SK-N-SH (cell line): Measurements from ENCODE around the gene CNTNAP2. TPM values are rescaled to one million over a fixed set of nuclear protein-coding genes. Genes with fewer than 3 reads are reported as not detected.

Experiments used
- CTCF ChIA-PET: fragments of 300-600, 350-600 bp; formaldehyde crosslinking; extraction: SDS; loops from one replicate; lab custom pipeline; 2021; lab: Yijun Ruan, JAX
- POLR2A ChIA-PET: fragments of 350-600 bp; sonication (Branson Sonifier 250); formaldehyde crosslinking; extraction: SDS; loops from one replicate; lab custom pipeline; 2020; ENCODE audit warnings: antibody characterized with exemption, inconsistent platforms; lab: Yijun Ruan, JAX
- DNase-seq: peaks from one replicate; pipeline ENCODE4 v3.0.0; 2012
- H2AFZ ChIP-seq: fragments of 200-600 bp; sonication (generic); 2 replicates; pipeline ENCODE4 v1.8.1; 2016; ENCODE audit warnings: antibody characterized with exemption, mild to moderate bottlenecking, low read depth
- H3F3A ChIP-seq: fragments of 200-600 bp; sonication (generic); replicated peaks from 2 replicates; pipeline ENCODE3; 2016; ENCODE audit warnings: antibody characterized with exemption, mild to moderate bottlenecking; ENCODE audit not compliant: insufficient read depth
- H3K27ac ChIP-seq, 2 experiments: fragments of 200-500 bp in 1 of 2; fragments of 200-600 bp in 1 of 2; sonication (Bioruptor generic) in 1 of 2; sonication (generic), shearing (Covaris generic) in 1 of 2; 2 replicates each; pipeline versions ENCODE4 v1.5.1 to v1.6.1; 2014 to 2016; ENCODE audit warnings: low read depth in 2 of 2, inconsistent platforms in 1 of 2, low read length in 1 of 2, mild to moderate bottlenecking in 1 of 2, mixed read lengths in 1 of 2
- H3K27me3 ChIP-seq: fragments of 200-600 bp; sonication (generic), shearing (Covaris generic); 2 replicates; pipeline ENCODE4 v1.6.1; 2016; ENCODE audit warnings: mixed run types; ENCODE audit not compliant: insufficient read depth
- H3K36me3 ChIP-seq, 2 experiments: fragments of 200-500 bp in 1 of 2; fragments of 200-600 bp in 1 of 2; sonication (Bioruptor generic) in 1 of 2; sonication (generic) in 1 of 2; replicated peaks in 1 of 2; 2 replicates each; pipeline versions ENCODE3 to v1.5.1; 2014 to 2016; ENCODE audit warnings: low read length in 1 of 2, mild to moderate bottlenecking in 1 of 2; ENCODE audit not compliant: insufficient read depth in 2 of 2, control insufficient read depth in 1 of 2
- H3K4me1 ChIP-seq, 2 experiments: fragments of 200-500 bp in 1 of 2; fragments of 200-600 bp in 1 of 2; sonication (Bioruptor generic) in 1 of 2; sonication (generic), shearing (Covaris generic) in 1 of 2; 2 replicates each; pipeline versions ENCODE4 v1.5.1 to v1.6.1; 2014 to 2016; ENCODE audit warnings: low read depth in 1 of 2, low read length in 1 of 2, mixed run types in 1 of 2; ENCODE audit not compliant: insufficient read depth in 2 of 2, control insufficient read depth in 1 of 2
- H3K4me2 ChIP-seq: fragments of 200-600 bp; sonication (generic), shearing (Covaris generic); 2 replicates; pipeline ENCODE4 v1.6.1; 2017; ENCODE audit warnings: mixed run types
- H3K4me3 ChIP-seq, 2 experiments: fragments of 200-500 bp in 1 of 2; fragments of 200-600 bp in 1 of 2; sonication (Bioruptor generic) in 1 of 2; sonication (generic), shearing (Covaris generic) in 1 of 2; 2 replicates each; pipeline versions ENCODE4 v1.5.1 to v1.8.1; 2014 to 2016; ENCODE audit warnings: low read depth in 2 of 2, inconsistent platforms in 1 of 2, low read length in 1 of 2, mild to moderate bottlenecking in 1 of 2, mixed read lengths in 1 of 2, moderate library complexity in 1 of 2
- H3K79me2 ChIP-seq: fragments of 200-600 bp; sonication (generic); 2 replicates; pipeline ENCODE4 v1.8.1; 2017; ENCODE audit warnings: mild to moderate bottlenecking; ENCODE audit not compliant: insufficient read depth
- H3K9ac ChIP-seq: fragments of 200-600 bp; sonication (generic); 2 replicates; pipeline ENCODE4 v1.6.1; 2017; ENCODE audit warnings: mixed run types
- H3K9me2 ChIP-seq: fragments of 200-600 bp; sonication (generic); 2 replicates; pipeline ENCODE4 v1.6.1; 2017; ENCODE audit warnings: mixed run types
- H3K9me3 ChIP-seq: fragments of 200-600 bp; sonication (generic); 2 replicates; pipeline ENCODE4 v1.6.1; 2017; ENCODE audit warnings: mixed run types, mild to moderate bottlenecking, moderate library complexity
- H4K20me1 ChIP-seq: fragments of 200-600 bp; sonication (generic); 2 replicates; pipeline ENCODE4 v1.6.1; 2017; ENCODE audit warnings: mild to moderate bottlenecking, mixed run types; ENCODE audit not compliant: insufficient read depth
- CHD2 ChIP-seq: fragments of 150-350 bp; IDR thresholded peaks from 2 replicates; pipeline ENCODE4 v1.6.1; 2018; ENCODE audit warnings: low read length; ENCODE audit not compliant: partially characterized antibody
- EP300 ChIP-seq, 2 experiments: IDR thresholded peaks; 2 replicates each; pipeline versions ENCODE4 v1.4.0 to v1.6.1; 2012; ENCODE audit warnings: borderline replicate concordance in 1 of 2, low read depth in 1 of 2, low read length in 1 of 2
- EZH2phosphoT487 ChIP-seq: fragments of 200-600 bp; sonication (generic); IDR thresholded peaks from 2 replicates; pipeline ENCODE4 v1.6.1; 2017; ENCODE audit warnings: low read depth, mixed run types, mild to moderate bottlenecking, antibody characterized with exemption, moderate library complexity, borderline replicate concordance
- FOSL2 ChIP-seq: IDR thresholded peaks from 2 replicates; pipeline ENCODE4 v1.4.0; 2012; ENCODE audit warnings: low read depth, mild to moderate bottlenecking, moderate library complexity, borderline replicate concordance
- FOXM1 ChIP-seq: IDR thresholded peaks from 2 replicates; pipeline ENCODE4 v1.4.0; 2012; ENCODE audit warnings: low read depth, mild to moderate bottlenecking
- GABPA ChIP-seq: IDR thresholded peaks from 2 replicates; pipeline ENCODE4 v1.4.0; 2012; ENCODE audit warnings: low read depth, mild to moderate bottlenecking
- IRF3 ChIP-seq: fragments of 150-350 bp; IDR thresholded peaks from 2 replicates; pipeline ENCODE4 v1.6.1; 2016; ENCODE audit warnings: mild to moderate bottlenecking, low read depth, low read length
- JUND ChIP-seq: IDR thresholded peaks from 2 replicates; pipeline ENCODE4 v1.4.0; 2012
- MXI1 ChIP-seq: IDR thresholded peaks from 2 replicates; pipeline ENCODE4 v1.6.1; 2012; ENCODE audit warnings: mild to moderate bottlenecking, low read depth, low read length, improper control_type of control experiment
- NFIC ChIP-seq: IDR thresholded peaks from 2 replicates; pipeline ENCODE4 v1.4.0; 2012; ENCODE audit warnings: borderline replicate concordance
- RAD21 ChIP-seq: IDR thresholded peaks from 2 replicates; pipeline ENCODE4 v1.6.1; 2012; ENCODE audit warnings: mild to moderate bottlenecking, low read length
- RFX5 ChIP-seq: IDR thresholded peaks from 2 replicates; pipeline ENCODE4 v1.6.1; 2012; ENCODE audit warnings: mild to moderate bottlenecking, improper control_type of control experiment, low read length
- RXRA ChIP-seq: IDR thresholded peaks from 2 replicates; pipeline ENCODE4 v1.4.0; 2012; ENCODE audit warnings: low read depth, mild to moderate bottlenecking, borderline replicate concordance
- TAF1 ChIP-seq: IDR thresholded peaks from 2 replicates; pipeline ENCODE4 v1.6.1; 2012; ENCODE audit warnings: low read depth, mild to moderate bottlenecking, low read length, moderate library complexity, borderline replicate concordance
- TEAD4 ChIP-seq: IDR thresholded peaks from 2 replicates; pipeline ENCODE4 v1.4.0; 2012; ENCODE audit warnings: mild to moderate bottlenecking, borderline replicate concordance; ENCODE audit not compliant: insufficient read depth
- ZBTB33 ChIP-seq: IDR thresholded peaks from 2 replicates; pipeline ENCODE4 v1.4.0; 2012; ENCODE audit warnings: low read depth, borderline replicate concordance
- WGBS: methylation state at CpG from one replicate; pipeline ENCODE4 v1.1.6; 2017; ENCODE audit warnings: low lambda C conversion rate; 5-methylcytosine and 5-hydroxymethylcytosine counted together
- polyA plus RNA-seq, 3 experiments: library from polyadenylated mRNA; depleted of rRNA; stranded (reverse); fragments of >200 nt; gene quantifications; 2 replicates each; pipeline ENCODE4 v1.2.3, GENCODE V29; 2012
- TF ChIP-seq, protein P1 (sequence below): fragments of 150-350 bp; IDR thresholded peaks from 2 replicates; pipeline ENCODE4 v1.6.1; 2017; ENCODE audit warnings: antibody characterized with exemption, low read length, low read depth, borderline replicate concordance
- TF ChIP-seq, protein P2 (sequence below): IDR thresholded peaks from 2 replicates; pipeline ENCODE4; 2012

The CNTNAP2 gene
- polyA plus RNA-seq, 1 of the 3 experiments (the other 2 are of a cell fraction), result 3.4 TPM

DNA sequence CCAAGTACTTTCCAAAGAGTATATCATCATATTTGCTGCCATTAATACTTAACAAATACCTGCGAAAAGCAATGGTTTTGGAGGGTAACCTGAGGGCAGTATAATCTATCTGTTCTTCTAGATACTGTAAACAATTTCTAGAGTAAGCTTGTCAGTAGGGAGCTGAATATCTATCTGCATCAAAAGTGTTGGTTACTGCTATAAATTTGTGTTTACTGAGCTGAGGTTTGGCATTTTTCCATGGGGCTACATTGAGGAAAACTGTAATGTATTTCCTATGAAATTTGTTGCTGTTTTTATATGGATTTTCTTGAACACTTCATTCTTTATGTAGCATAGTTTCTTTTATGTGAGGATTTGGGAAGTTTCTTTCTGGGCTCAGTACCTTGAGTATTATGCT is 913.4 kb downstream of the CNTNAP2 start:
- CTCF ChIA-PET, result no interaction called here
- H3K9ac ChIP-seq, result no peak overlapping the region
- H3K4me2 ChIP-seq, result no peak overlapping the region
- peaks cover 0 to 2% of the 10 kb centered on the region in 2 experiments; a peak in 2 of 4 replicates for H3K4me1 ChIP-seq
- H2AFZ ChIP-seq, result no peak overlapping the region
- H3K9me2 ChIP-seq, result no peaks in the 10 kb centered on the region
- POLR2A ChIA-PET, result no interaction called here
- H3K36me3 ChIP-seq, result no peaks in the 10 kb centered on the region
- H3K4me3 ChIP-seq, result no peak overlapping the region
- no peak overlapping the region for H3K27ac ChIP-seq
- no peaks in the 10 kb centered on the region for H3K9me3 ChIP-seq
- 79% methylated on average over 1 of the region's 1 CpG for WGBS
- H3F3A ChIP-seq, result peaks cover 4% of the 10 kb centered on the region
- H3K27me3 ChIP-seq, result no peaks in the 10 kb centered on the region
- H4K20me1 ChIP-seq, result no peaks in the 10 kb centered on the region
- H3K79me2 ChIP-seq, result no peaks in the 10 kb centered on the region
- TF ChIP-seq, protein P1, sequence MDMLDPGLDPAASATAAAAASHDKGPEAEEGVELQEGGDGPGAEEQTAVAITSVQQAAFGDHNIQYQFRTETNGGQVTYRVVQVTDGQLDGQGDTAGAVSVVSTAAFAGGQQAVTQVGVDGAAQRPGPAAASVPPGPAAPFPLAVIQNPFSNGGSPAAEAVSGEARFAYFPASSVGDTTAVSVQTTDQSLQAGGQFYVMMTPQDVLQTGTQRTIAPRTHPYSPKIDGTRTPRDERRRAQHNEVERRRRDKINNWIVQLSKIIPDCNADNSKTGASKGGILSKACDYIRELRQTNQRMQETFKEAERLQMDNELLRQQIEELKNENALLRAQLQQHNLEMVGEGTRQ, result no peak
- TF ChIP-seq FOSL2 (no peak), GABPA (no peak), CHD2 (no peak)
- DNase-seq, result no peak

GRCh38 chr7:147033641-147034040 is 917.0 kb downstream of the CNTNAP2 start:
- Histone ChIP-seq H3K36me3 (no peaks in the 10 kb centered on the region), H3K4me1 (peaks cover 0 to 2% of the 10 kb centered on the region in 2 experiments; a peak in 2 of 4 replicates), H3K4me3 (no peak overlapping the region), H3K4me2 (no peak overlapping the region), H3K9ac (no peak overlapping the region), H3K79me2 (no peaks in the 10 kb centered on the region), H3K9me2 (no peaks in the 10 kb centered on the region; the same call in 1 of the 2 replicates), H4K20me1 (no peaks in the 10 kb centered on the region), H2AFZ (no peak overlapping the region), H3K27ac (no peak overlapping the region; a peak in 1 of 4 replicates), H3F3A (peaks cover 4% of the 10 kb centered on the region), H3K9me3 (no peaks in the 10 kb centered on the region), H3K27me3 (no peaks in the 10 kb centered on the region)
- DNase-seq, result no peak
- ChIA-PET POLR2A (no interaction called here), CTCF (interaction anchor here (0.8 to 1.9 kb wide), 2 partner anchors 14 to 25 kb away, joined by 3 to 4 read pairs; no protein-coding TSS in a partner anchor)
- 68% methylated on average over 1 of the region's 1 CpG for WGBS
- TF ChIP-seq FOSL2 (no peak), TEAD4 (no peak), CHD2 (no peak), RAD21 (no peak), TAF1 (no peak), NFIC (no peak), JUND (no peak), IRF3 (no peak), MXI1 (no peak), GABPA (no peak), ZBTB33 (no peak), RXRA (no peak), FOXM1 (no peak), RFX5 (no peak), EP300 (IDR thresholded peaks at IDR 0.05; ENCODE audit: borderline replicate concordance in 1 of 2, low read depth in 1 of 2, low read length in 1 of 2) (no peak), EZH2phosphoT487 (no peak)
- TF ChIP-seq, protein P2, sequence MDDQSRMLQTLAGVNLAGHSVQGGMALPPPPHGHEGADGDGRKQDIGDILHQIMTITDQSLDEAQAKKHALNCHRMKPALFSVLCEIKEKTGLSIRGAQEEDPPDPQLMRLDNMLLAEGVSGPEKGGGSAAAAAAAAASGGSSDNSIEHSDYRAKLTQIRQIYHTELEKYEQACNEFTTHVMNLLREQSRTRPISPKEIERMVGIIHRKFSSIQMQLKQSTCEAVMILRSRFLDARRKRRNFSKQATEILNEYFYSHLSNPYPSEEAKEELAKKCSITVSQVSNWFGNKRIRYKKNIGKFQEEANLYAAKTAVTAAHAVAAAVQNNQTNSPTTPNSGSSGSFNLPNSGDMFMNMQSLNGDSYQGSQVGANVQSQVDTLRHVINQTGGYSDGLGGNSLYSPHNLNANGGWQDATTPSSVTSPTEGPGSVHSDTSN, result no peak
- TF ChIP-seq, protein P1, result no peak
